ENCODE measurements around the gene PDXDC1.
"Not testable (repeated sequence)": the region's sequence is repeated elsewhere in the genome, so short reads cannot be mapped to it uniquely, and the experiment has no call there.

Gene PDXDC1

GRCh38 chr16:15008647-15009046 is 33.8 kb downstream of the PDXDC1 start:
- not testable (repeated sequence) for H3K27me3 ChIP-seq (ENCODE audit: control insufficient read depth, insufficient read depth, low read length); H3K4me3 ChIP-seq (ENCODE audit: low read length); H3K27ac ChIP-seq (ENCODE audit: low read depth, low read length); H3K4me1 ChIP-seq (ENCODE audit: control insufficient read depth, insufficient read depth, low read length); H3K36me3 ChIP-seq (ENCODE audit: control insufficient read depth, insufficient read depth, low read length); H3K9ac ChIP-seq (ENCODE audit: low read length)

DNA sequence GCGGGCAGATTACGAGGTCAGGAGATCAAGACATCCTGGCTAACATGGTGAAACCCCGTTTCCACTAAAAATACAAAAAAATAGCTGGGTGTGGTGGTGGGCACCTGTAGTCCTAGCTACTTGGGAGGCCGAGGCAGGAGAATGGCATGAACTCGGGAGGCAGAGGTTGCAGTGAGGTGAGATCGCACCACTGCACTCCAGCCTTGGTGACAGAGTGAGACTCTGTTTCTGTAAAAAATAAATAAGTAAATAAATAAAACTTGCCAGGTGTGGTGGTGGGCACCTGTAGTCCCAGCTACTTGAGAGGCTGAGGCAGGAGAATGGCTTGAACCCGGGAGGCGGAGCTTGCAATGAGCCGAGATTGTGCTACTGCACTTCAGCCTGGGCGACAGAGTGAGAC is 38.1 kb downstream of the PDXDC1 start:
- H3K9ac ChIP-seq (ENCODE audit: low read length); H3K27ac ChIP-seq (ENCODE audit: low read depth, low read length); H3K4me3 ChIP-seq (ENCODE audit: low read length); H3K36me3 ChIP-seq (ENCODE audit: control insufficient read depth, insufficient read depth, low read length); H3K27me3 ChIP-seq (ENCODE audit: control insufficient read depth, insufficient read depth, low read length); H3K4me1 ChIP-seq (ENCODE audit: control insufficient read depth, insufficient read depth, low read length): not testable (repeated sequence)

GRCh38 chr16:15015671-15016070 is 40.8 kb downstream of the PDXDC1 start:
- not testable (repeated sequence) for H3K4me1 ChIP-seq (ENCODE audit: control insufficient read depth, insufficient read depth, low read length); H3K36me3 ChIP-seq (ENCODE audit: control insufficient read depth, insufficient read depth, low read length); H3K27ac ChIP-seq (ENCODE audit: low read depth, low read length); H3K27me3 ChIP-seq (ENCODE audit: control insufficient read depth, insufficient read depth, low read length); H3K9ac ChIP-seq (ENCODE audit: low read length); H3K4me3 ChIP-seq (ENCODE audit: low read length)

DNA sequence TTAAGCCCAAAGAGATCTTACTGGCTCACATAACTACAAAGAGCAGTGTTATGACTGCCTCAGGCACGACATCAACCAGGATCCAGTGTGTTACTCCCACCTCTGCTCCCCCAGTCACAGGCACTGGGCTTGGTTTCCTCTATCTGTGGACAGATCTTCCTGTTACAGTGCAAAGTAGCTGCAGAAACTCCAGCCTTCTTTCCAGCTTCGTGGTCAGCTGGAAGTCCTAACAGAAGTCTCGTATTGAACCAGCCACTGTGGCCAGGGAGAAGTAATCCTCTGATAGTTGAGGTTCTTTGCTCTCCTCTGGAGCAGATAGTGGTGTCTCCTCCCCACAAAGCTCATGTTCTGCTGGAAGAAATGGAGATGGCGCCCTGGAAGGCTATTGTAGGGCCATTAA is 41.5 kb downstream of the PDXDC1 start:
- H3K36me3 ChIP-seq (ENCODE audit: control insufficient read depth, insufficient read depth, low read length); H3K9ac ChIP-seq (ENCODE audit: low read length); H3K27ac ChIP-seq (ENCODE audit: low read depth, low read length); H3K4me1 ChIP-seq (ENCODE audit: control insufficient read depth, insufficient read depth, low read length); H3K27me3 ChIP-seq (ENCODE audit: control insufficient read depth, insufficient read depth, low read length); H3K4me3 ChIP-seq (ENCODE audit: low read length): not testable (repeated sequence)

DNA sequence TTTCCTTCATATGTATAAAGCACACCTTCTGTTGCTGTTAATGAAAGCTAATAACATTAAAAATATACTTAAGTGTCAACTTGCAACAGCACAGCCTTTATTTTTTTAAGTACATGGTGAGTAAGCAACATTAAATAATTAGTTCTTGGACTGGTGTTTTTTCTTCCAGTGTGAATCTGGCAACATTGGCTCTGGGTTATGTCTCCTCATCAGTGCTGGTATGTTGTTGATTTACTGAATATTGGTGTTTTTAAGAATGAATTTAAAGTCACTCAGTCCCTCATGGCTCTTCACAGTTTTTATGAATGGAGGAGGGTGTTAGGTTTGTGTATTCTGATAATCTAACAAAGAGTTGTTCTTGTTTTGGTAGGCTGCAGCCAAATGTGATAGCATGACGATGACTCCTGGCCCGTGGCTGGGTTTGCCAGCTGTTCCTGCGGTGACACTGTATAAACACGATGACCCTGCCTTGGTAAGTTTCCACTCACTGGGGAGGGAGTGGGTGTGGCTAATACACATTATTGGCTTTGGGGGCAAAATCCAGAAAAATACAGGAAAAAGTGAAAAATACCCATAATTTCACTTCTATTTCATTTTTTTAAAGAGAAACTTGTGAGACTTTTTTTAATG is 42.2 kb downstream of the PDXDC1 start:
- H3K9ac ChIP-seq (ENCODE audit: low read length); H3K4me1 ChIP-seq (ENCODE audit: control insufficient read depth, insufficient read depth, low read length); H3K27ac ChIP-seq (ENCODE audit: low read depth, low read length); H3K27me3 ChIP-seq (ENCODE audit: control insufficient read depth, insufficient read depth, low read length); H3K36me3 ChIP-seq (ENCODE audit: control insufficient read depth, insufficient read depth, low read length); H3K4me3 ChIP-seq (ENCODE audit: low read length): not testable (repeated sequence)

- peaks cover 11% of the 10 kb centered on the region for H3K36me3 ChIP-seq (ENCODE audit: control insufficient read depth, insufficient read depth, low read length)
- not testable (repeated sequence) for H3K4me1 ChIP-seq (ENCODE audit: control insufficient read depth, insufficient read depth, low read length); H3K4me3 ChIP-seq (ENCODE audit: low read length); H3K9ac ChIP-seq (ENCODE audit: low read length); H3K27me3 ChIP-seq (ENCODE audit: control insufficient read depth, insufficient read depth, low read length); H3K27ac ChIP-seq (ENCODE audit: low read depth, low read length)
Measured at GRCh38 chr16:15021429-15021828, 46.6 kb downstream of the PDXDC1 start.

- peaks cover 11% of the 10 kb centered on the region for H3K36me3 ChIP-seq (ENCODE audit: control insufficient read depth, insufficient read depth, low read length)
- not testable (repeated sequence) for H3K27ac ChIP-seq (ENCODE audit: low read depth, low read length); H3K9ac ChIP-seq (ENCODE audit: low read length)
Measured at GRCh38 chr16:15022194-15022593, 47.4 kb downstream of the PDXDC1 start.

GRCh38 chr16:15023381-15024077 is 48.7 kb downstream of the PDXDC1 start:
- not testable (repeated sequence) for H3K4me3 ChIP-seq (ENCODE audit: low read length); H3K9ac ChIP-seq (ENCODE audit: low read length); H3K4me1 ChIP-seq (ENCODE audit: control insufficient read depth, insufficient read depth, low read length); H3K27ac ChIP-seq (ENCODE audit: low read depth, low read length); H3K27me3 ChIP-seq (ENCODE audit: control insufficient read depth, insufficient read depth, low read length)
- peaks cover 11% of the 10 kb centered on the region for H3K36me3 ChIP-seq (ENCODE audit: control insufficient read depth, insufficient read depth, low read length)

More at GRCh38 chr16:15022194-15022593, 47.4 kb downstream of the PDXDC1 start:
- not testable (repeated sequence) for H3K27me3 ChIP-seq (ENCODE audit: control insufficient read depth, insufficient read depth, low read length); H3K4me1 ChIP-seq (ENCODE audit: control insufficient read depth, insufficient read depth, low read length); H3K4me3 ChIP-seq (ENCODE audit: low read length)

GRCh38 chr16:15024858-15025199 is 50.0 kb downstream of the PDXDC1 start:
- not testable (repeated sequence) for H3K4me1 ChIP-seq (ENCODE audit: control insufficient read depth, insufficient read depth, low read length); H3K27me3 ChIP-seq (ENCODE audit: control insufficient read depth, insufficient read depth, low read length); H3K9ac ChIP-seq (ENCODE audit: low read length); H3K4me3 ChIP-seq (ENCODE audit: low read length)
- Histone ChIP-seq H3K27ac (ENCODE audit: low read depth, low read length) (peak overlapping the region; percentile 50), H3K36me3 (ENCODE audit: control insufficient read depth, insufficient read depth, low read length) (peaks cover 11% of the 10 kb centered on the region)

- not testable (repeated sequence) for H3K4me1 ChIP-seq (ENCODE audit: control insufficient read depth, insufficient read depth, low read length); H3K27me3 ChIP-seq (ENCODE audit: control insufficient read depth, insufficient read depth, low read length); H3K9ac ChIP-seq (ENCODE audit: low read length); H3K4me3 ChIP-seq (ENCODE audit: low read length)
- Histone ChIP-seq H3K36me3 (ENCODE audit: control insufficient read depth, insufficient read depth, low read length) (peaks cover 11% of the 10 kb centered on the region), H3K27ac (ENCODE audit: low read depth, low read length) (peak overlapping the region; percentile 50)
Measured at GRCh38 chr16:15025234-15025951, 50.6 kb downstream of the PDXDC1 start.

DNA sequence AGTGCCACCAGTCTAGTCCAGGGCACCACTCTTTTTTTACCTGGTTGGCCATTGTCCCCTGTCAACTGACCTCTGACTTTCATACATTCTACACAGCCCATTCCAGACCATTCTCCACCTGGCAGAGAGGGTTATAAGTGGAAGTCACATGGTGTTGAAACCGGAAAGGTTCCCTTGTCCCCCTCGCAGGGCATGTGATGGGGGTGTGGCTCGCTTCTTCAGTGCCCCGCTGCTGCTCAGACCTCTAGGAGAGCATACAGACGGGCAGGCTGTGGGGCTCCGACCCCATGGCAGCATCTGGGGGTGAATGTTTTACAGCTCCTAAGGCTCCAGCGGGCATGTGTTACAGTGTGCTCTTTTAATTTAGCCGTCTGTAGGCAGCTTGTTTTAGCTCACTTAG is 52.2 kb downstream of the PDXDC1 start:
- H3K36me3 ChIP-seq (ENCODE audit: control insufficient read depth, insufficient read depth, low read length): peaks cover 22% of the 10 kb centered on the region
- not testable (repeated sequence) for H3K4me3 ChIP-seq (ENCODE audit: low read length); H3K9ac ChIP-seq (ENCODE audit: low read length); H3K27ac ChIP-seq (ENCODE audit: low read depth, low read length); H3K4me1 ChIP-seq (ENCODE audit: control insufficient read depth, insufficient read depth, low read length); H3K27me3 ChIP-seq (ENCODE audit: control insufficient read depth, insufficient read depth, low read length)

DNA sequence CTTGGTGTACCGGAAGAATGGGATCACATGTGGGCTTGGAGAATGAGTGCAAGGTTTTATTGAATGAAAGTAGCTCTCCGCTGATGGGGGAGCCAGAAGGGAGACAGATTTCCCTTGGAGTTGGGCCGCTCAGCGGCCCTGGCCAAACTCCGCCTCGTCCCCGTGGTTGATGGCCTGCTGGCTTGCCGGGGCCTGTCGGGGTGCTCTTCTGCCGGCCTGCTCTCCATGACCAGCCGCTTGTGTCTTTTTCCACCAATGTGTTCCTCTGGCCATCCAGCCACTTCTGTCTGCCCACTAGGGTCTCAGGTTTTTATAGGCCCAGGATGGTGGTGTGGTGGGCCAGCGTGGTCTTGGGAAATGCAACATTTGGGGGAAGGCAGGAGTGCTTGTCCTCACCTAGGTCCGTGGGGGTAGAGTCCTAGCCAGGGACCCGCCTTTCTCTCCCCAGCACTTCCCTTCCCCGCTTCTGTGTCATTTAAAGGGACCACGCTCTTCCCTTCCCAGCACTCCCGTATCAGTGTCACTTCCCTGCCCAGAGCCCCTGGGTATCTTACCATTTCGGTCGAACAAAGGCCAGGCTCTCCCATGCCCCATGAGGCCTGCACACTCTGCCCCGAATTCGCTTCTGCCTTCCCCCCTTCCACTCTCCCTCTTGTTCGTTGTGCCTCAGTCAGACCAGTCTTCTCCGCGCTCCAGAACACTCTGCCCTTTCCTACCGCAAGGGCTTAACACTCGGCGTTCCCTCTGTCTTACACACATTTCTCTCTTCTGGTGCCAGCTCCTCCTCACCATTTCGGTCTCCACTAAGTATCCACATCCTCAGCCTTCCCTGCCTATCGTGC is 52.9 kb downstream of the PDXDC1 start:
- not testable (repeated sequence) for H3K27me3 ChIP-seq (ENCODE audit: control insufficient read depth, insufficient read depth, low read length); H3K4me3 ChIP-seq (ENCODE audit: low read length); H3K27ac ChIP-seq (ENCODE audit: low read depth, low read length); H3K9ac ChIP-seq (ENCODE audit: low read length); H3K4me1 ChIP-seq (ENCODE audit: control insufficient read depth, insufficient read depth, low read length)
- peaks cover 28% of the 10 kb centered on the region for H3K36me3 ChIP-seq (ENCODE audit: control insufficient read depth, insufficient read depth, low read length)
